T-helper 17 cell (primary cell): ENCODE data around the gene ELP4. TPM values are rescaled to one million over a fixed set of nuclear protein-coding genes. Genes with fewer than 3 reads are reported as not detected.

Experiments used
- ATAC-seq: fragments of 150-1000 bp; cut with Tn5 transposase; 2 replicates; pipeline ENCODE4 v1.10.0; 2021; ENCODE audit warnings: mild to moderate bottlenecking, moderate library complexity
- DNase-seq, 3 donors: peaks; one replicate each; pipeline versions ENCODE4 v3.0.0 to v3.0.0-alpha.2; 2020 to 2021
- H3K9me3 ChIP-seq: one replicate; pipeline ENCODE4 v1.7.0; 2013; ENCODE audit warnings: low read length, mild to moderate bottlenecking; ENCODE audit not compliant: control insufficient read depth, poor library complexity, severe bottlenecking
- H3K27ac Mint-ChIP-seq: one replicate; pipeline ENCODE4 v1.8.0; 2022; ENCODE audit warnings: mild to moderate bottlenecking, moderate library complexity, mixed read lengths
- H3K27me3 Mint-ChIP-seq: one replicate; pipeline ENCODE4 v1.8.0; 2022; ENCODE audit warnings: mixed read lengths
- H3K36me3 Mint-ChIP-seq: one replicate; pipeline ENCODE4 v1.8.0; 2022; ENCODE audit warnings: low read depth, mixed read lengths
- H3K4me1 Mint-ChIP-seq: one replicate; pipeline ENCODE4 v1.8.0; 2022; ENCODE audit warnings: mild to moderate bottlenecking, mixed read lengths
- H3K4me3 Mint-ChIP-seq: one replicate; pipeline ENCODE4 v1.8.0; 2022; ENCODE audit warnings: mild to moderate bottlenecking, moderate library complexity, mixed read lengths
- total RNA-seq, 4 donors: library from RNA in 2 of 4; stranded (reverse) in 2 of 4; gene quantifications; one replicate each; pipeline ENCODE4 v1.2.3 and lab custom pipeline; 2022 to 2026

Gene ELP4
- total RNA-seq, 2 donors from 2014 or later, result 17.4 to 17.8 TPM

DNA sequence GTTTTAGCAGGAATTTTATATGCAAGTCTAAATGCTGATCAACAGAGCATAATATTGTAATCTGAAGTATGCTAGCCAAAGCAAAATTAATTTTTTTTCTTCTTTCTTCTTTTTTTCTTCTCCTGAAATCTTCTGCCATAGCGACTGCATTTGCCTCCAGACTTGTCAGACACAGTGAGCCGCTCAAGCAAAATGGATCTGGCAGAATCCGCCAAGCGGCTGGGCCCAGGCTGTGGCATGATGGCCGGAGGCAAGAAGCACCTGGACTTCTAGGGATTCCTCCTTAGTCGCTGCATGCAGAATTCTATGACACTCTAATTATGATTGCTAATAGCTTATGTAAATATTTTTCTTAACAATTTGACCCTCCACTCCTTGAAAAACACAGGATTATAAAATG lies 273.7 kb downstream of the ELP4 start:
- no peak for DNase-seq
- no peaks in the 10 kb centered on the region for H3K9me3 ChIP-seq
- Mint-ChIP-seq H3K36me3 (no peaks in the 10 kb centered on the region), H3K27ac (no peak overlapping the region), H3K27me3 (no peaks in the 10 kb centered on the region), H3K4me1 (peaks cover 2% of the 10 kb centered on the region), H3K4me3 (no peak overlapping the region)
- no peak for ATAC-seq

DNA sequence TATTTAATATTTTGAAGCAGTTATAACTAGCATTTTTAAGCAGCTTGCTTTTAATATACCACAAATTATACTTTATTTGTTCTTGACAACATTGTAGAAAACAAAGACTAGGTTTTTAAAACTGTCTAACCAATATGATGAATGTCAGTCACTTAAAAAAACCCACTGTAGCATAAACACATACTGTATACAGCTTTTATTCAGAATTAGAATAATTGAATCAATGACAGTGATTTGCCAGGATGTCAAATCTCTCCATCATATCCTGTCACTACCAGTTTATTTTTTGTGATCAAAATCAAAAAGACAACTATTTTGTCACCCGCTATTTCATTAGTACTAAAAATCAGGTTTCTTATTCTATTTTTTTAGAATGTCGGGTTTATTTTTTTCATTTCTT lies 275.0 kb downstream of the ELP4 start:
- Mint-ChIP-seq H3K27ac (no peak overlapping the region), H3K27me3 (no peaks in the 10 kb centered on the region), H3K4me3 (no peak overlapping the region), H3K36me3 (no peaks in the 10 kb centered on the region), H3K4me1 (peaks cover 2% of the 10 kb centered on the region)
- no peaks in the 10 kb centered on the region for H3K9me3 ChIP-seq
- ATAC-seq, result no peak
- no peak for DNase-seq

GRCh38 chr11:31786996-31787685 lies 277.6 kb downstream of the ELP4 start:
- DNase-seq (no peak), ATAC-seq (no peak)
- Mint-ChIP-seq H3K27ac (no peak overlapping the region), H3K27me3 (peaks cover 14% of the 10 kb centered on the region), H3K4me3 (no peak overlapping the region), H3K36me3 (no peaks in the 10 kb centered on the region), H3K4me1 (peaks cover 2% of the 10 kb centered on the region)
- no peaks in the 10 kb centered on the region for H3K9me3 ChIP-seq

- Mint-ChIP-seq H3K4me1 (peaks cover 2% of the 10 kb centered on the region), H3K4me3 (no peak overlapping the region), H3K36me3 (no peaks in the 10 kb centered on the region), H3K27me3 (peaks cover 23% of the 10 kb centered on the region), H3K27ac (no peak overlapping the region)
- no peak for ATAC-seq
- DNase-seq, result no peak
- H3K9me3 ChIP-seq, result no peaks in the 10 kb centered on the region
Measured at GRCh38 chr11:31788085-31788484, 278.5 kb downstream of the ELP4 start.

DNA sequence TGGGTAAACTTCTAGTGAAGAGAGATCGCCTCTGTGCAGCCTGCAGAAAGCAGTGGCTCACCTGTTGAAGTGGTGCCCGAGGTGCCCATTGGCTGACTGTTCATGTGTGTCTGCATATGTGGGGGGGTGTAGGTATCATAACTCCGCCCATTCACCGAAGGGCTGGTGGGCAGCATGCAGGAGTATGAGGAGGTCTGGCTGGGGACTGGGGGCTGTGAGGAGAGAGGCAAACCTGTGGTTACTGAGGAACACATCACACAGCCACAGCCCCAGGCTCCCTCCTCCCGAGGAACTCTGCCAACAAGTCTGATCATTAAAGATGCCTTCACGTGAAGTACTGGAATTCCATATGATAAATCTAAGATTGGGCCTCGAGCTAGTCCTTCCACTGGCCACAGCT lies 281.1 kb downstream of the ELP4 start:
- no peaks in the 10 kb centered on the region for H3K9me3 ChIP-seq
- H3K4me3 Mint-ChIP-seq, result no peak overlapping the region
- H3K27me3 Mint-ChIP-seq, result peaks cover 40% of the 10 kb centered on the region
- H3K4me1 Mint-ChIP-seq, result peaks cover 2% of the 10 kb centered on the region
- no peaks in the 10 kb centered on the region for H3K36me3 Mint-ChIP-seq
- no peak for ATAC-seq
- no peak for DNase-seq
- H3K27ac Mint-ChIP-seq, result no peak overlapping the region

- H3K36me3 Mint-ChIP-seq, result no peaks in the 10 kb centered on the region
Measured at GRCh38 chr11:31792036-31792435, 282.5 kb downstream of the ELP4 start.

GRCh38 chr11:31792456-31792855 lies 282.9 kb downstream of the ELP4 start:
- DNase-seq, result no peak
- Mint-ChIP-seq H3K36me3 (peaks cover 2% of the 10 kb centered on the region), H3K27ac (no peak overlapping the region), H3K4me3 (no peak overlapping the region), H3K27me3 (peaks cover 58% of the 10 kb centered on the region), H3K4me1 (peaks cover 3% of the 10 kb centered on the region)
- H3K9me3 ChIP-seq, result no peaks in the 10 kb centered on the region
- ATAC-seq, result no peak

More at GRCh38 chr11:31792036-31792435, 282.5 kb downstream of the ELP4 start:
- no peaks in the 10 kb centered on the region for H3K4me1 Mint-ChIP-seq
- H3K27ac Mint-ChIP-seq, result no peak overlapping the region
- no peak for DNase-seq
- no peaks in the 10 kb centered on the region for H3K9me3 ChIP-seq
- no peak overlapping the region for H3K4me3 Mint-ChIP-seq
- peaks cover 54% of the 10 kb centered on the region for H3K27me3 Mint-ChIP-seq
- no peak for ATAC-seq

- Mint-ChIP-seq H3K27ac (no peak overlapping the region), H3K4me1 (peaks cover 6% of the 10 kb centered on the region), H3K27me3 (peaks cover 63% of the 10 kb centered on the region), H3K4me3 (no peak overlapping the region), H3K36me3 (peaks cover 2% of the 10 kb centered on the region)
- H3K9me3 ChIP-seq, result no peaks in the 10 kb centered on the region
- ATAC-seq (no peak), DNase-seq (no peak)
Measured at GRCh38 chr11:31793264-31793663, 283.7 kb downstream of the ELP4 start.

GRCh38 chr11:31794548-31794947 lies 285.0 kb downstream of the ELP4 start:
- no peaks in the 10 kb centered on the region for H3K9me3 ChIP-seq
- no peak for ATAC-seq
- Mint-ChIP-seq H3K4me1 (peaks cover 8% of the 10 kb centered on the region), H3K36me3 (peaks cover 2% of the 10 kb centered on the region), H3K4me3 (no peak overlapping the region), H3K27me3 (peaks cover 63% of the 10 kb centered on the region), H3K27ac (no peak overlapping the region)
- no peak for DNase-seq

GRCh38 chr11:31795706-31796498 lies 286.3 kb downstream of the ELP4 start:
- Mint-ChIP-seq H3K4me1 (peaks cover 12% of the 10 kb centered on the region), H3K36me3 (peaks cover 7% of the 10 kb centered on the region), H3K27me3 (peaks cover 68% of the 10 kb centered on the region), H3K27ac (no peak overlapping the region), H3K4me3 (no peak overlapping the region)
- ATAC-seq (no peak), DNase-seq (no peak)
- H3K9me3 ChIP-seq, result peaks cover 2% of the 10 kb centered on the region

- Mint-ChIP-seq H3K4me3 (no peak overlapping the region), H3K4me1 (peaks cover 12% of the 10 kb centered on the region), H3K27me3 (peaks cover 72% of the 10 kb centered on the region), H3K36me3 (peaks cover 7% of the 10 kb centered on the region), H3K27ac (peak overlapping the region; percentile 81)
- H3K9me3 ChIP-seq, result peaks cover 7% of the 10 kb centered on the region
- DNase-seq (no peak), ATAC-seq (no peak)
Measured at GRCh38 chr11:31796499-31797189, 287.1 kb downstream of the ELP4 start.

DNA sequence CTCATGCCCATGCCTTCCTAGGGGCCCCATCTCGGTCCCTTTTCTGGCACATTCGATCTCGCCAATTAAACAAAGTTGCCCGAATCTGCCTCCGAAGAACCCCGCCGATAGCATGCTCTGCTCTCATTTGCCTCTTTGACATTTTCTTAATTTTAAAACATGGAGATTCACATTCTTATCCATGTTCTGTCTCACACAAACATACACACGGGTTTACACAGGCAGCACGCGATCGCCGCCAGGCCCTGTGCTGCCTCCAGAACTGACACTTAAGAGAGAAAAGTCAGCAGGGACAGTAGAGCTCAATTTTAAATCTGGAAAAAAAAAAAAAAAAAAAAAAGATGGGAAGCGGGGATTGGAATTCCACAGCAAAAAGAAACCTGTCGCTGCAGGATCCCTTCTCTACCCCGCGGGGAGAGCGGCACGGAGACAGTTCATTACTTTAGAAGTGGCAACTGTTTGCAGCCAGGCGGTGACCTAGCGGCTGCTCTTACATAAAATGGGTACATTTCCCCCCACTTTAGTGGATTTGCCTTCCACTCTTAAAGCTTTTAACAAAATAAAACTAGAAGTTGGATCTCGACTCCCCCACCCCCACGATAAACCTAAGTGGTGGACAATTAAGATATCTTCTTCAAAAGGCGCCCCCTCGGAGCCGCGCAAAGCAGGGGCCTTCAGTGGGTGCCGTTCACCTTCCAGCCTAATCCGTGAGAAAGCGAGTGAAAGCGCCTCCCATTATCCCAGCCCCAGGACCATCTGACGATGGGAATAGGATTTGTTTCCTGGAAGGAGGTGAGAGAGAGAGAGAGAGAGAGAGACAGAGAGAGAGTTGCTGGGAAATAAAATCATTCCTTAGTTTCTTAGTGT lies 287.9 kb downstream of the ELP4 start:
- ATAC-seq (no peak), DNase-seq (no peak)
- H3K4me3 Mint-ChIP-seq, result peak overlapping the region; percentile 57
- peaks cover 12% of the 10 kb centered on the region for H3K4me1 Mint-ChIP-seq
- H3K36me3 Mint-ChIP-seq, result peaks cover 7% of the 10 kb centered on the region
- peak overlapping the region; percentile 81 for H3K27ac Mint-ChIP-seq
- peaks cover 7% of the 10 kb centered on the region for H3K9me3 ChIP-seq
- peaks cover 69% of the 10 kb centered on the region for H3K27me3 Mint-ChIP-seq
